K562 (cell line): ENCODE results near the gene LTA4H. TPM values are rescaled to one million over a fixed set of nuclear protein-coding genes. Genes with fewer than 3 reads are reported as not detected.
A peak's percentile ranks its signal among the peaks of the same experiment; 100 is the strongest.

Experiments
- BHLHE40 ChIP-seq: IDR thresholded peaks from 2 replicates; pipeline ENCODE4 v1.6.1; 2011; ENCODE audit warnings: low read length, improper control_type of control experiment
- CHD2 ChIP-seq: IDR thresholded peaks from 2 replicates; pipeline ENCODE4 v1.6.1; 2011; ENCODE audit warnings: low read depth, low read length
- CREB1 ChIP-seq, 2 experiments: sonication (generic) in 1 of 2; formaldehyde crosslinking in 1 of 2; IDR thresholded peaks; 2 replicates each; pipeline versions ENCODE4 v1.6.1 to v1.8.0; 2012 to 2022; ENCODE audit warnings: inconsistent platforms in 1 of 2, mild to moderate bottlenecking in 1 of 2, missing genetic modification reagents in 1 of 2, moderate library complexity in 1 of 2
- CXXC5 ChIP-seq: fragments of 250-450 bp; sonication (Bioruptor Pico); IDR thresholded peaks from 2 replicates; pipeline ENCODE4 v1.8.0; 2022; ENCODE audit warnings: inconsistent platforms, mild to moderate bottlenecking, moderate library complexity
- GABPB2 ChIP-seq: fragments of 250-450 bp; sonication (Bioruptor Pico); conservative IDR thresholded peaks from 2 replicates; pipeline ENCODE4 v1.5.1; 2021; ENCODE audit warnings: mild to moderate bottlenecking
- KDM5B ChIP-seq: fragments of 200-600 bp; sonication (generic); IDR thresholded peaks from 2 replicates; pipeline ENCODE4 v1.6.1; 2012; ENCODE audit warnings: low read depth, mild to moderate bottlenecking, moderate library complexity, low read length, control low read depth, inconsistent platforms; ENCODE audit not compliant: insufficient replicate concordance
- LCOR ChIP-seq: sonication (generic); formaldehyde crosslinking; IDR thresholded peaks from 2 replicates; pipeline ENCODE4 v1.8.0; 2022; ENCODE audit warnings: mild to moderate bottlenecking, missing genetic modification reagents
- NRF1 ChIP-seq, 2 experiments: fragments of 450-650 bp; IDR thresholded peaks in 1 of 2; conservative IDR thresholded peaks in 1 of 2; 2 replicates each; pipeline ENCODE4 v1.6.1; 2014; ENCODE audit warnings: mild to moderate bottlenecking in 2 of 2
- PML ChIP-seq: IDR thresholded peaks from 2 replicates; pipeline ENCODE4 v1.6.1; 2012; ENCODE audit warnings: low read length, inconsistent platforms
- SP1 ChIP-seq: sonication (generic); formaldehyde crosslinking; IDR thresholded peaks from 2 replicates; pipeline ENCODE4 v1.8.1; 2022; ENCODE audit warnings: mild to moderate bottlenecking, missing genetic modification reagents
- SRSF1 ChIP-seq: fragments of 200-400 bp; formaldehyde crosslinking; IDR thresholded peaks from 2 replicates; pipeline ENCODE4 v1.6.1; 2017; ENCODE audit warnings: mild to moderate bottlenecking, low read depth, low read length, moderate library complexity
- TAF15 ChIP-seq: fragments of 200-400 bp; formaldehyde crosslinking; IDR thresholded peaks from 2 replicates; pipeline ENCODE4 v1.6.1; 2017; ENCODE audit warnings: mild to moderate bottlenecking, low read depth, low read length, moderate library complexity
- TBP ChIP-seq: optimal IDR thresholded peaks from 2 replicates; pipeline ENCODE3; 2011; ENCODE audit warnings: low read depth, low read length, improper control_type of control experiment
- ZNF75A ChIP-seq: fragments of 450-650 bp; formaldehyde crosslinking; IDR thresholded peaks from 2 replicates; pipeline ENCODE4 v1.4.0; 2020; ENCODE audit warnings: mild to moderate bottlenecking
- polyA plus RNA-seq, 8 experiments: library from polyadenylated mRNA; depleted of rRNA in 4 of 8; stranded (reverse) in 5 of 8; unstranded in 3 of 8; fragments of >200 nt; fragmentation: Nextera tagmentation in 2 of 8; fragmentation: Illumina TruSeq in 1 of 8; extraction: Ambion mirVana in 2 of 8; extraction: Trizol in 1 of 8; gene quantifications; 2 replicates each; pipeline versions ENCODE4 v1.2.1 to v1.2.3, GENCODE V29; 2011 to 2014; ENCODE audit warnings: inconsistent platforms in 1 of 8, missing spikeins in 1 of 8
- total RNA-seq, 7 experiments: library from RNA; depleted of rRNA in 6 of 7; stranded (reverse); fragments of >200 nt in 6 of 7; fragmentation: Illumina TruSeq in 2 of 7; extraction: Trizol in 2 of 7; gene quantifications; 2 replicates each; pipeline versions ENCODE4 v1.2.1 to v1.2.3, GENCODE V29; 2011 to 2021; ENCODE audit warnings: low replicate concordance in 1 of 7
- TF ChIP-seq, protein P1 (sequence below): sonication (generic); formaldehyde crosslinking; IDR thresholded peaks from 2 replicates; pipeline ENCODE4 v1.8.0; 2022; ENCODE audit warnings: mild to moderate bottlenecking, missing genetic modification reagents
- TF ChIP-seq, protein P2 (sequence below): IDR thresholded peaks from 3 replicates; pipeline ENCODE4 v1.6.1; 2011; ENCODE audit warnings: borderline replicate concordance, mild to moderate bottlenecking; ENCODE audit not compliant: insufficient read length, insufficient read depth
- TF ChIP-seq, protein P3 (sequence below): fragments of 450-650 bp; IDR thresholded peaks from 2 replicates; pipeline ENCODE4 v1.6.1; 2017; ENCODE audit warnings: antibody characterized with exemption

LTA4H gene
- total and polyA plus RNA-seq, 9 of the 15 experiments (the other 6 are each of a cell fraction or from before 2014, with no cell fraction given): 25.2 to 58.1 (median 40.5) TPM

DNA sequence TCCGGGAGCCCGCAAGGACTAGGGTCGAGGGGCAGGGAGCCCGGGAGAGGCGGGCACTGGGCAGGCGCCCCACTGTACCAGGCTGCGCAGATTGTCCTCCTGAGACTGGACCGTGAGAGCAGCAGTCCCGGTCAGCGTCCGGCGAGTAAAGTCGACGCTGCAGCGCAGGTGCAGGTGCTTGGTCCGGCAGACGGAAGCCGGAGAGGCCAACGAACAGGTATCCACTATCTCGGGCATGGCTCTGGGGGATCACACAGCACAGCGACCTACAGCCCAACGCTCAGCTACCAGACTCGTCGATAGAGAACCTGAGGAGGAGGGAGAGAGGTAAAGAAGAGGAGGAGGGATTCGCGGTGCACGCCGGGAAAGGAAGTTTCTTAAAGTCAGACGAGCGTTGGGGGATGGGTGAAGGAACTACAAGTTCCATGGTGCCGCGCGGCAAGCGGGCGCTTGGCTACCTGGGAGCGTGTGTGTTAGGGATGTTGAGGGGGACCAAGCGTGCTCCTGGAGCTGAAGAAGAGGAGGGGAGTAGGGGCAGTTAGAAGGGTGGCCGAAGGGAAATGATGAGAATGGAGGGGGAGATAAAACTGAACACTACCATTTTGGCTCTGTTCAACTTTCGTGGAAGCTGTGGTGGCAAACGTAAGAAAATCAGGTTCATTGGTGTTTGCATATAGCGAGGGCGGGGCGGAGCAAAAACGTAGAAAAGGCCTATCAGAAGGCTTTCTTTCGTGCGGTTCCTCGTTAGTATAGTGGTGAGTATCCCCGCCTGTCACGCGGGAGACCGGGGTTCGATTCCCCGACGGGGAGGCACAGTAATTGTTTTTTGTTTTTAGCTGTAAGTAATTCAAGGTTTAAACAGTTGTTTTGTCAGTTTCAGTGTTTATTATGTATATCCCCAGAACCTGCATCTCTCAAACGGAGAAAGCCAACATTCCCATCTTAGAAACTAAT, at the start of gene LTA4H (continued):
- TF ChIP-seq, protein P1, sequence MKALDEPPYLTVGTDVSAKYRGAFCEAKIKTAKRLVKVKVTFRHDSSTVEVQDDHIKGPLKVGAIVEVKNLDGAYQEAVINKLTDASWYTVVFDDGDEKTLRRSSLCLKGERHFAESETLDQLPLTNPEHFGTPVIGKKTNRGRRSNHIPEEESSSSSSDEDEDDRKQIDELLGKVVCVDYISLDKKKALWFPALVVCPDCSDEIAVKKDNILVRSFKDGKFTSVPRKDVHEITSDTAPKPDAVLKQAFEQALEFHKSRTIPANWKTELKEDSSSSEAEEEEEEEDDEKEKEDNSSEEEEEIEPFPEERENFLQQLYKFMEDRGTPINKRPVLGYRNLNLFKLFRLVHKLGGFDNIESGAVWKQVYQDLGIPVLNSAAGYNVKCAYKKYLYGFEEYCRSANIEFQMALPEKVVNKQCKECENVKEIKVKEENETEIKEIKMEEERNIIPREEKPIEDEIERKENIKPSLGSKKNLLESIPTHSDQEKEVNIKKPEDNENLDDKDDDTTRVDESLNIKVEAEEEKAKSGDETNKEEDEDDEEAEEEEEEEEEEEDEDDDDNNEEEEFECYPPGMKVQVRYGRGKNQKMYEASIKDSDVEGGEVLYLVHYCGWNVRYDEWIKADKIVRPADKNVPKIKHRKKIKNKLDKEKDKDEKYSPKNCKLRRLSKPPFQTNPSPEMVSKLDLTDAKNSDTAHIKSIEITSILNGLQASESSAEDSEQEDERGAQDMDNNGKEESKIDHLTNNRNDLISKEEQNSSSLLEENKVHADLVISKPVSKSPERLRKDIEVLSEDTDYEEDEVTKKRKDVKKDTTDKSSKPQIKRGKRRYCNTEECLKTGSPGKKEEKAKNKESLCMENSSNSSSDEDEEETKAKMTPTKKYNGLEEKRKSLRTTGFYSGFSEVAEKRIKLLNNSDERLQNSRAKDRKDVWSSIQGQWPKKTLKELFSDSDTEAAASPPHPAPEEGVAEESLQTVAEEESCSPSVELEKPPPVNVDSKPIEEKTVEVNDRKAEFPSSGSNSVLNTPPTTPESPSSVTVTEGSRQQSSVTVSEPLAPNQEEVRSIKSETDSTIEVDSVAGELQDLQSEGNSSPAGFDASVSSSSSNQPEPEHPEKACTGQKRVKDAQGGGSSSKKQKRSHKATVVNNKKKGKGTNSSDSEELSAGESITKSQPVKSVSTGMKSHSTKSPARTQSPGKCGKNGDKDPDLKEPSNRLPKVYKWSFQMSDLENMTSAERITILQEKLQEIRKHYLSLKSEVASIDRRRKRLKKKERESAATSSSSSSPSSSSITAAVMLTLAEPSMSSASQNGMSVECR (CRISPR knock-in tag): peak; percentile 81
- TF ChIP-seq CHD2 (peak; percentile 56), TBP (peak; percentile 99), SRSF1 (no peak), SP1 (CRISPR knock-in tag) (peak; percentile 76; the same call in 1 of the 2 replicates), TAF15 (no peak), CREB1 (IDR thresholded peaks at IDR 0.05) (no peak; the same call in none of the 2 replicates), CREB1 (CRISPR knock-in tag; IDR thresholded peaks at IDR 0.05) (peak; percentile 67; the same call in 1 of the 2 replicates), BHLHE40 (no peak), LCOR (peak; percentile 38; the same call in 1 of the 2 replicates), KDM5B (peak; percentile 69), ZNF75A (CRISPR knock-in tag) (no peak), NRF1 (conservative IDR thresholded peaks at IDR 0.05 in 1 of 2, IDR thresholded peaks at IDR 0.05 in 1 of 2) (peak; percentile 74 to 81), PML (no peak), GABPB2 (CRISPR knock-in tag) (no peak), CXXC5 (peak; percentile 38; the same call in 1 of the 2 replicates)
- TF ChIP-seq, protein P2, sequence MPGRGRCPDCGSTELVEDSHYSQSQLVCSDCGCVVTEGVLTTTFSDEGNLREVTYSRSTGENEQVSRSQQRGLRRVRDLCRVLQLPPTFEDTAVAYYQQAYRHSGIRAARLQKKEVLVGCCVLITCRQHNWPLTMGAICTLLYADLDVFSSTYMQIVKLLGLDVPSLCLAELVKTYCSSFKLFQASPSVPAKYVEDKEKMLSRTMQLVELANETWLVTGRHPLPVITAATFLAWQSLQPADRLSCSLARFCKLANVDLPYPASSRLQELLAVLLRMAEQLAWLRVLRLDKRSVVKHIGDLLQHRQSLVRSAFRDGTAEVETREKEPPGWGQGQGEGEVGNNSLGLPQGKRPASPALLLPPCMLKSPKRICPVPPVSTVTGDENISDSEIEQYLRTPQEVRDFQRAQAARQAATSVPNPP: no peak
- TF ChIP-seq, protein P3, sequence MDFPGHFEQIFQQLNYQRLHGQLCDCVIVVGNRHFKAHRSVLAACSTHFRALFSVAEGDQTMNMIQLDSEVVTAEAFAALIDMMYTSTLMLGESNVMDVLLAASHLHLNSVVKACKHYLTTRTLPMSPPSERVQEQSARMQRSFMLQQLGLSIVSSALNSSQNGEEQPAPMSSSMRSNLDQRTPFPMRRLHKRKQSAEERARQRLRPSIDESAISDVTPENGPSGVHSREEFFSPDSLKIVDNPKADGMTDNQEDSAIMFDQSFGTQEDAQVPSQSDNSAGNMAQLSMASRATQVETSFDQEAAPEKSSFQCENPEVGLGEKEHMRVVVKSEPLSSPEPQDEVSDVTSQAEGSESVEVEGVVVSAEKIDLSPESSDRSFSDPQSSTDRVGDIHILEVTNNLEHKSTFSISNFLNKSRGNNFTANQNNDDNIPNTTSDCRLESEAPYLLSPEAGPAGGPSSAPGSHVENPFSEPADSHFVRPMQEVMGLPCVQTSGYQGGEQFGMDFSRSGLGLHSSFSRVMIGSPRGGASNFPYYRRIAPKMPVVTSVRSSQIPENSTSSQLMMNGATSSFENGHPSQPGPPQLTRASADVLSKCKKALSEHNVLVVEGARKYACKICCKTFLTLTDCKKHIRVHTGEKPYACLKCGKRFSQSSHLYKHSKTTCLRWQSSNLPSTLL: peak; percentile 53; the same call in 1 of the 2 replicates
